Effector memory CD4-positive, alpha-beta T cell (primary cell): ENCODE measurements around the gene NUP160.
"Not testable (repeated sequence)": the region's sequence is repeated elsewhere in the genome, so short reads cannot be mapped to it uniquely, and the experiment has no call there.

Source experiments
- DNase-seq, 3 donors: peaks; one replicate each; pipeline ENCODE4 v3.0.0-alpha.2; 2020
- H3K27ac ChIP-seq: 2 replicates; pipeline ENCODE4 v1.7.0; 2013; ENCODE audit warnings: mild to moderate bottlenecking, low read length, moderate library complexity; ENCODE audit not compliant: insufficient read depth, poor library complexity, severe bottlenecking
- H3K27me3 ChIP-seq: replicated peaks from 2 replicates; pipeline ENCODE4 v1.7.0; 2013; ENCODE audit warnings: mild to moderate bottlenecking, low read length; ENCODE audit not compliant: insufficient read depth, control insufficient read depth, poor library complexity, severe bottlenecking
- H3K36me3 ChIP-seq: 2 replicates; pipeline ENCODE4 v1.7.0; 2013; ENCODE audit warnings: mild to moderate bottlenecking, low read length, moderate library complexity; ENCODE audit not compliant: control insufficient read depth, insufficient read depth
- H3K4me1 ChIP-seq: 2 replicates; pipeline ENCODE4 v1.7.0; 2013; ENCODE audit warnings: low read length, mild to moderate bottlenecking; ENCODE audit not compliant: control insufficient read depth, insufficient read depth, poor library complexity, severe bottlenecking
- H3K4me3 ChIP-seq: 2 replicates; pipeline ENCODE4 v1.7.0; 2013; ENCODE audit warnings: low read length, low read depth, mild to moderate bottlenecking; ENCODE audit not compliant: insufficient read depth, poor library complexity, severe bottlenecking
- H3K9me3 ChIP-seq: 2 replicates; pipeline ENCODE4 v1.7.0; 2013; ENCODE audit warnings: mild to moderate bottlenecking, low read length, moderate library complexity; ENCODE audit not compliant: control insufficient read depth

NUP160 gene

DNA sequence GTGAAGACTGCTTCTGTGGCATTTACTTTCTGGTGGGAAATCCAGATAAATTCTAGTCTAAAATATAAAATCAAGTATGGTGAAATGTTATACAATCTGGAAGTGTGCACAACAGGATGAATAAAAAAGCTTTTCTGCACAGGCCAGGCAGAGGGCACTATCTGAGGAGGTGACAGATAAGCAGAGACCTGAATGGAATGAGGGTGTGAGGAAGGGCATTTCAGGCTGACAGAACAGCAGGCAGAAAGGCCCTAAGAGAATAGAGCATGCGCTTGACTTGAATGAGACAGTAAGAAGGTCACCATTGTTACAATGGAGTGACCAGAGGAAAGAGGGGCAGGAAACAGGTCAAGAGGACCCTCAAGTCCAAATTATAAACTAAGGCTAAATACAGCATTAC, 47.4 kb downstream of the NUP160 start:
- no peaks in the 10 kb centered on the region for H3K9me3 ChIP-seq
- no peak overlapping the region for H3K27ac ChIP-seq
- no peaks in the 10 kb centered on the region for H3K4me1 ChIP-seq
- no peak for DNase-seq
- H3K36me3 ChIP-seq: peaks cover 66% of the 10 kb centered on the region
- no peak overlapping the region for H3K4me3 ChIP-seq
- H3K27me3 ChIP-seq: no peaks in the 10 kb centered on the region

- no peak overlapping the region for H3K4me3 ChIP-seq
- H3K27me3 ChIP-seq: no peaks in the 10 kb centered on the region
- no peaks in the 10 kb centered on the region for H3K9me3 ChIP-seq
- DNase-seq: no peak
- no peak overlapping the region for H3K27ac ChIP-seq
- H3K4me1 ChIP-seq: no peaks in the 10 kb centered on the region
- H3K36me3 ChIP-seq: peaks cover 75% of the 10 kb centered on the region
These were observed 50.5 kb downstream of the NUP160 start for GRCh38 chr11:47797633-47798032.

GRCh38 chr11:47791774-47792430, 56.2 kb downstream of the NUP160 start:
- no peak overlapping the region for H3K4me3 ChIP-seq
- H3K27me3 ChIP-seq: no peaks in the 10 kb centered on the region
- H3K4me1 ChIP-seq: no peaks in the 10 kb centered on the region
- no peak for DNase-seq
- no peaks in the 10 kb centered on the region for H3K9me3 ChIP-seq
- peaks cover 53% of the 10 kb centered on the region for H3K36me3 ChIP-seq
- no peak overlapping the region for H3K27ac ChIP-seq

- H3K36me3 ChIP-seq: peaks cover 53% of the 10 kb centered on the region
- not testable (repeated sequence) for H3K27me3 ChIP-seq, DNase-seq, H3K4me3 ChIP-seq, H3K27ac ChIP-seq, H3K9me3 ChIP-seq, H3K4me1 ChIP-seq
These were observed 58.1 kb downstream of the NUP160 start for GRCh38 chr11:47790017-47790416.

- no peak overlapping the region for H3K4me3 ChIP-seq
- no peak overlapping the region for H3K27ac ChIP-seq
- H3K27me3 ChIP-seq: no peaks in the 10 kb centered on the region
- DNase-seq: no peak
- H3K9me3 ChIP-seq: no peaks in the 10 kb centered on the region
- peaks cover 56% of the 10 kb centered on the region for H3K36me3 ChIP-seq
- no peaks in the 10 kb centered on the region for H3K4me1 ChIP-seq
These were observed 60.0 kb downstream of the NUP160 start for GRCh38 chr11:47788181-47788580.

DNA sequence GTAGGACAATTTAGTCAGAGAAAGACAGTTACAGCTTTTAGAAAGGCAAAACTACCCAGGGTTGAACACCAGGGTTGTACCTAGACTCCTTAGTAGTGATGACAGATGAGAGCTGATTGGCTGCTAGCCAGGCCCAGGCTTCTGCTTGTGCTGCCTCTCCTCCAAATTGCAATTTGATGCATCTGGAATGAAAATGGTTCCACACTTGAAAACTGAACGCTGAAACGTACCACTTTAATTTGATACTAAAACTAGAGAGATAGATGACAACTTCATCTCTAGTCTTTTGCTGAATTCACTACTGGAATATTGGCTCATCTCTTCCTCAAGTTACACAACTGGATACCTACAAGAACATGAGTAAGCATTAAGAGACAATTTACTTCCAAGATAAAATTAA, 61.8 kb downstream of the NUP160 start:
- H3K36me3 ChIP-seq: peaks cover 59% of the 10 kb centered on the region
- no peak overlapping the region for H3K4me3 ChIP-seq
- H3K9me3 ChIP-seq: no peaks in the 10 kb centered on the region
- H3K27me3 ChIP-seq: no peaks in the 10 kb centered on the region
- H3K4me1 ChIP-seq: no peaks in the 10 kb centered on the region
- DNase-seq: no peak
- H3K27ac ChIP-seq: no peak overlapping the region

DNA sequence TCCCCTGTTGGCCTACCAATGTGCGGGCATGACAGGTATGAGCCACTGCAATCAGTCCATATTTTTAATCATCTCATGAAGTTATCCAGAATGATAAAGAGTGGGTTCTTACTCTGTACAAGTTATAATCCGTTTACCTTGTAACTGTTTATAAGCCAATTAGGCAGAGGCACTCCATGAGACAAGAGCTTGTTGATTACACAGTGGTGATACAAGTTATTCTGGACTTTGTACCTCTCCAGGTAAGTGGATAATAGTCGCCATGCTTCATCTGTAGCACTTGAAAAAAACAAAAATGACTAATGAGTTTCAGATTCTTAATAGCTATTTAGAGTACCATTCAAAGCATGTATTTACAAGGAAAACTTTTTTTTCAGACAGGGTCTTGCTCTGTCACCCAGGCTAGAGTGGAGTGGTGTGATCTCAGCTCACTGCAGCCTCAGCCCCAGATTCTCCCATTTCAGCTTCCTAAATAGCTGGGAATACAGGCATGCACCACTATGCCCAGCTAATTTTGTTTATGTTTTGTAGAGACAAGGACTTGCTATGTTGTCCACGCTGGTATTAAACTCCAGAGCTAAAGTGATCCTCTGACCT, 63.3 kb downstream of the NUP160 start:
- H3K4me3 ChIP-seq: no peak overlapping the region
- H3K27ac ChIP-seq: no peak overlapping the region
- no peaks in the 10 kb centered on the region for H3K4me1 ChIP-seq
- H3K27me3 ChIP-seq: no peaks in the 10 kb centered on the region
- no peaks in the 10 kb centered on the region for H3K9me3 ChIP-seq
- H3K36me3 ChIP-seq: peaks cover 62% of the 10 kb centered on the region
- DNase-seq: no peak

DNA sequence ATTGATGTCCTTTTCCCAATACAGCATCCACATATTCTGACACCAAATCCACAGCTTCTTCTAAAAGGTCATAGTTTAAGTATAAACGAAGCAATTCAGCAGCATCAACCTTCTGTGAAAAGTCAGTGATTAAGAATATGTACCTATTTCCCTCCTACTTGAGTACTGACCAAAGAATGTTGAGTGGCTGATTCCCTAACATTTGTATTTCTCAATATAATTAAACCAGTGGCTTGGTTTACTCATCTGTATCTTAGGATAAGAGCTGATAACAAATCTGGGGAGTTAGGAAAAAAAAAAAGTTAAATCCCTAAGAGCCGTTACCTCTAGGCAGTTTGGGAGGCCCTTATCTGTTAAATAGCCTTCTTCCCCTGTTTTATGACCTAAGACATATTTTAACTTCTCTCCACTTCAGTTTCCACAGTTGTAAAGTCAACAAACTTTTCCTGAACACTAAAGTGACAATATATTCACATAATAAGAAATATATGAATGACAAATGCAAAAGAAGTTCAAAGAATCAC, 65.0 kb downstream of the NUP160 start:
- no peak overlapping the region for H3K4me3 ChIP-seq
- no peak overlapping the region for H3K27ac ChIP-seq
- H3K27me3 ChIP-seq: no peaks in the 10 kb centered on the region
- H3K4me1 ChIP-seq: no peaks in the 10 kb centered on the region
- DNase-seq: no peak
- H3K36me3 ChIP-seq: peaks cover 74% of the 10 kb centered on the region
- no peaks in the 10 kb centered on the region for H3K9me3 ChIP-seq

- Histone ChIP-seq H3K4me3 (no peak overlapping the region), H3K9me3 (no peaks in the 10 kb centered on the region), H3K36me3 (peaks cover 68% of the 10 kb centered on the region), H3K27me3 (no peaks in the 10 kb centered on the region), H3K4me1 (no peaks in the 10 kb centered on the region), H3K27ac (no peak overlapping the region)
- DNase-seq: no peak
These were observed 69.2 kb downstream of the NUP160 start for GRCh38 chr11:47778878-47779483.

- no peaks in the 10 kb centered on the region for H3K9me3 ChIP-seq
- H3K27ac ChIP-seq: no peak overlapping the region
- no peak for DNase-seq
- no peaks in the 10 kb centered on the region for H3K27me3 ChIP-seq
- H3K4me1 ChIP-seq: no peaks in the 10 kb centered on the region
- H3K4me3 ChIP-seq: no peak overlapping the region
- peaks cover 45% of the 10 kb centered on the region for H3K36me3 ChIP-seq
These were observed 72.8 kb downstream of the NUP160 start for GRCh38 chr11:47775240-47775869.
